Measurements from ENCODE around the gene ICAM3. TPM values are rescaled to one million over a fixed set of nuclear protein-coding genes. Genes with fewer than 3 reads are reported as not detected.

Gene ICAM3
- total RNA-seq, 2 experiments from 2014 or later, result 125 to 132 TPM

- Mint-ChIP-seq H3K27ac (peak overlapping the region; percentile 24), H3K4me3 (peak overlapping the region; percentile 68), H3K27me3 (peaks cover 56% of the 10 kb centered on the region), H3K36me3 (peaks cover 29% of the 10 kb centered on the region), H3K4me1 (ENCODE audit: low read depth) (peaks cover 68% of the 10 kb centered on the region), H3K9me3 (no peaks in the 10 kb centered on the region)
- CTCF ChIA-PET, result interaction anchor here (0.6 to 6.5 kb wide), 10 partner anchors 10 to 168 kb away, joined by 3 to 57 read pairs (median 6); partner anchors contain the start of genes CDC37 and ICAM1
- intact Hi-C loops (cut with micrococcal nuclease), result loop anchor here (1.0 kb wide), 1 partner anchor 19 kb away; no protein-coding TSS in a partner anchor
- peak; percentile 66 for DNase-seq
- POLR2A ChIA-PET, result interaction anchor here (1.5 to 4.0 kb wide), 2 partner anchors 18 to 30 kb away, joined by 5 to 47 read pairs; partner anchors contain the start of gene ICAM1
Observed at GRCh38 chr19:10288662-10289166, 50.7 kb downstream of the ICAM3 start.

DNA sequence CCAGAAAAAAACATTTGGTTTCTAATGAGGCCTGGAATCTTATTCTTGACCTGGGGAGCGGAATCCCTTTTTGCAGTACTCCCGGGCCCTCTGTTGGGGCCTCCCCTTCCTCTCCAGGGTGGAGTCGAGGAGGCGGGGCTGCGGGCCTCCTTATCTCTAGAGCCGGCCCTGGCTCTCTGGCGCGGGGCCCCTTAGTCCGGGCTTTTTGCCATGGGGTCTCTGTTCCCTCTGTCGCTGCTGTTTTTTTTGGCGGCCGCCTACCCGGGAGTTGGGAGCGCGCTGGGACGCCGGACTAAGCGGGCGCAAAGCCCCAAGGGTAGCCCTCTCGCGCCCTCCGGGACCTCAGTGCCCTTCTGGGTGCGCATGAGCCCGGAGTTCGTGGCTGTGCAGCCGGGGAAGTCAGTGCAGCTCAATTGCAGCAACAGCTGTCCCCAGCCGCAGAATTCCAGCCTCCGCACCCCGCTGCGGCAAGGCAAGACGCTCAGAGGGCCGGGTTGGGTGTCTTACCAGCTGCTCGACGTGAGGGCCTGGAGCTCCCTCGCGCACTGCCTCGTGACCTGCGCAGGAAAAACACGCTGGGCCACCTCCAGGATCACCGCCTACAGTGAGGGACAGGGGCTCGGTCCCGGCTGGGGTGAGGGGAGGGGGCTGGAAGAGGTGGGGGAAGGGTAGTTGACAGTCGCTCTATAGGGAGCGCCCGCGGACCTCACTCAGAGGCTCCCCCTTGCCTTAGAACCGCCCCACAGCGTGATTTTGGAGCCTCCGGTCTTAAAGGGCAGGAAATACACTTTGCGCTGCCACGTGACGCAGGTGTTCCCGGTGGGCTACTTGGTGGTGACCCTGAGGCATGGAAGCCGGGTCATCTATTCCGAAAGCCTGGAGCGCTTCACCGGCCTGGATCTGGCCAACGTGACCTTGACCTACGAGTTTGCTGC lies 52.4 kb downstream of the ICAM3 start, which contains the start of gene ICAM4:
Gene ICAM4 (plus strand): TSS at position 153 of the 935 bp plus-strand sequence. CDS start 58 bp downstream, at position 211.
- intact Hi-C loops (cut with micrococcal nuclease), result loop anchor here (1.0 kb wide), 1 partner anchor 17 kb away; no protein-coding TSS in a partner anchor
- ChIA-PET CTCF (interaction anchor here (1.3 to 6.5 kb wide), 6 partner anchors 9 to 102 kb away, joined by 3 to 57 read pairs (median 9); partner anchors contain the start of gene ICAM1), POLR2A (interaction anchor here (1.2 to 4.0 kb wide), 2 partner anchors 9 to 16 kb away, joined by 3 to 47 read pairs; partner anchors contain the start of gene ICAM1)
- DNase-seq, result peak; percentile 55
- H3K4me3 Mint-ChIP-seq, result no peak within 1 kb of the TSS
- peaks cover 40% of the 10 kb centered on the region for H3K27me3 Mint-ChIP-seq
- H3K4me1 Mint-ChIP-seq (ENCODE audit: low read depth), result peaks cover 56% of the 10 kb centered on the region
- H3K36me3 Mint-ChIP-seq, result peaks cover 35% of the 10 kb centered on the region
- no peak within 1 kb of the TSS for H3K27ac Mint-ChIP-seq
- H3K9me3 Mint-ChIP-seq, result no peaks in the 10 kb centered on the region

GRCh38 chr19:10285393-10285792 lies 54.0 kb downstream of the ICAM3 start:
- no peak for DNase-seq
- CTCF ChIA-PET, result interaction anchor here (1.1 to 5.8 kb wide), 4 partner anchors 11 to 103 kb away, joined by 3 to 57 read pairs (median 8); partner anchors contain the start of gene ICAM1
- intact Hi-C loops (cut with micrococcal nuclease), result no loop called here
- Mint-ChIP-seq H3K27me3 (peaks cover 25% of the 10 kb centered on the region), H3K36me3 (peaks cover 41% of the 10 kb centered on the region), H3K9me3 (no peaks in the 10 kb centered on the region), H3K4me3 (no peak overlapping the region), H3K27ac (no peak overlapping the region), H3K4me1 (ENCODE audit: low read depth) (peaks cover 42% of the 10 kb centered on the region)
- POLR2A ChIA-PET, result interaction anchor here (1.4 kb wide), 1 partner anchor 14 kb away, joined by 12 read pairs; the partner anchor contains the start of gene ICAM1

DNA sequence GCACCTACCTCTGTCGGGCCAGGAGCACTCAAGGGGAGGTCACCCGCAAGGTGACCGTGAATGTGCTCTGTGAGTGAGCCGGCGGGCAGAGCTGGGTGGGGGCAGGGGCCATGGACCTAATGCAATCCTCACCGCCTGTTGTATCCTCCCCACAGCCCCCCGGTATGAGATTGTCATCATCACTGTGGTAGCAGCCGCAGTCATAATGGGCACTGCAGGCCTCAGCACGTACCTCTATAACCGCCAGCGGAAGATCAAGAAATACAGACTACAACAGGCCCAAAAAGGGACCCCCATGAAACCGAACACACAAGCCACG lies 54.5 kb downstream of the ICAM3 start:
- Mint-ChIP-seq H3K9me3 (no peaks in the 10 kb centered on the region), H3K27ac (no peak overlapping the region), H3K4me3 (no peak overlapping the region), H3K36me3 (peaks cover 43% of the 10 kb centered on the region), H3K27me3 (peaks cover 21% of the 10 kb centered on the region), H3K4me1 (ENCODE audit: low read depth) (peaks cover 39% of the 10 kb centered on the region)
- intact Hi-C loops (cut with micrococcal nuclease), result no loop called here
- ChIA-PET POLR2A (no interaction called here), CTCF (interaction anchor here (5.8 kb wide), 1 partner anchor 14 kb away, joined by 57 read pairs; the partner anchor contains the start of gene ICAM1)
- DNase-seq, result no peak

DNA sequence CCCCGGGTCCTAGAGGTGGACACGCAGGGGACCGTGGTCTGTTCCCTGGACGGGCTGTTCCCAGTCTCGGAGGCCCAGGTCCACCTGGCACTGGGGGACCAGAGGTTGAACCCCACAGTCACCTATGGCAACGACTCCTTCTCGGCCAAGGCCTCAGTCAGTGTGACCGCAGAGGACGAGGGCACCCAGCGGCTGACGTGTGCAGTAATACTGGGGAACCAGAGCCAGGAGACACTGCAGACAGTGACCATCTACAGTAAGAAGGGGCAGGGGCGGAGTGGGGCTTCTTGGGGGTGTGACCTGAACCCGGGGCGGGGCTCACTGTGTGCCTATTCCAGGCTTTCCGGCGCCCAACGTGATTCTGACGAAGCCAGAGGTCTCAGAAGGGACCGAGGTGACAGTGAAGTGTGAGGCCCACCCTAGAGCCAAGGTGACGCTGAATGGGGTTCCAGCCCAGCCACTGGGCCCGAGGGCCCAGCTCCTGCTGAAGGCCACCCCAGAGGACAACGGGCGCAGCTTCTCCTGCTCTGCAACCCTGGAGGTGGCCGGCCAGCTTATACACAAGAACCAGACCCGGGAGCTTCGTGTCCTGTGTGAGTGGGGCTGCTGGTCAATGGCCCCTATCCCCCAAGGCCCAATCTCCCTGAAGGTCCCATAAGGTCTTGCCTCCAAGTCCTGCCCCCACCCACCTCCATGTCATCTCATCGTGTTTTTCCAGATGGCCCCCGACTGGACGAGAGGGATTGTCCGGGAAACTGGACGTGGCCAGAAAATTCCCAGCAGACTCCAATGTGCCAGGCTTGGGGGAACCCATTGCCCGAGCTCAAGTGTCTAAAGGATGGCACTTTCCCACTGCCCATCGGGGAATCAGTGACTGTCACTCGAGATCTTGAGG lies 55.1 kb downstream of the ICAM3 start:
- Mint-ChIP-seq H3K4me1 (ENCODE audit: low read depth) (peaks cover 39% of the 10 kb centered on the region), H3K27me3 (peaks cover 20% of the 10 kb centered on the region), H3K36me3 (peaks cover 47% of the 10 kb centered on the region), H3K27ac (no peak overlapping the region), H3K9me3 (no peaks in the 10 kb centered on the region), H3K4me3 (no peak overlapping the region)
- no peak for DNase-seq
- intact Hi-C loops (cut with micrococcal nuclease), result no loop called here
- POLR2A ChIA-PET, result interaction anchor here (0.6 kb wide), 1 partner anchor 45 kb away, joined by 4 read pairs; no protein-coding TSS in a partner anchor
- CTCF ChIA-PET, result interaction anchor here (5.8 kb wide), 1 partner anchor 14 kb away, joined by 57 read pairs; the partner anchor contains the start of gene ICAM1

Other genes starting within 250 kb of the ICAM3 start
- gene ANGPTL6, start 236.9 kb downstream of the ICAM3 start, total RNA-seq, result 10 to 100 TPM; 11.8 to 12.4 TPM
- 100 to 1,000 TPM in 1 of 2 experiments, 10 to 100 TPM in 1; 99.2 to 107 TPM for gene PPAN, start 233.3 kb downstream of the ICAM3 start, total RNA-seq
- gene P2RY11, start 227.9 kb downstream of the ICAM3 start, total RNA-seq, result 10 to 100 TPM; 28.4 to 29.6 TPM
- gene EIF3G, start 219.7 kb downstream of the ICAM3 start, total RNA-seq, result 100 to 1,000 TPM; 218 to 245 TPM
- gene DNMT1, start 144.7 kb downstream of the ICAM3 start, total RNA-seq, result 100 to 1,000 TPM; 356 to 357 TPM
- gene S1PR2, start 108.3 kb downstream of the ICAM3 start, total RNA-seq, result 1 to 10 TPM; 9.4 to 9.8 TPM
- gene MRPL4, start 87.4 kb downstream of the ICAM3 start, total RNA-seq, result 100 to 1,000 TPM; 106 to 115 TPM
- 10 to 100 TPM; 45.2 to 46.4 TPM for gene ICAM1, start 68.5 kb downstream of the ICAM3 start, total RNA-seq
- under 1 TPM; 0.34 to 0.59 TPM for gene ICAM4, start 52.7 kb downstream of the ICAM3 start, total RNA-seq
- gene ICAM5, start 49.7 kb downstream of the ICAM3 start, total RNA-seq, result 1 to 10 TPM; 1.1 to 1.3 TPM
- 1 to 10 TPM in 1 of 2 experiments, under 1 TPM in 1; 0.85 to 2.0 TPM for gene ZGLP1, start 29.8 kb downstream of the ICAM3 start, total RNA-seq
- gene FDX2, start 23.6 kb downstream of the ICAM3 start, total RNA-seq, result 10 to 100 TPM in 1 of 2 experiments, 1 to 10 TPM in 1; 9.9 to 12.2 TPM
- gene RAVER1, start 6.1 kb downstream of the ICAM3 start, total RNA-seq, result 10 to 100 TPM; 81.5 to 85.0 TPM
- gene TYK2, start 40.9 kb upstream of the ICAM3 start, total RNA-seq, result 100 to 1,000 TPM; 168 to 186 TPM
- 100 to 1,000 TPM; 189 to 207 TPM for gene CDC37, start 63.9 kb upstream of the ICAM3 start, total RNA-seq
- gene PDE4A, start 80.9 kb upstream of the ICAM3 start, total RNA-seq, result 10 to 100 TPM; 15.7 to 17.5 TPM
- 10 to 100 TPM; 68.0 to 71.0 TPM for gene KEAP1, start 163.7 kb upstream of the ICAM3 start, total RNA-seq
- under 1 TPM; 0.12 to 0.40 TPM for gene S1PR5, start 177.8 kb upstream of the ICAM3 start, total RNA-seq
- gene ATG4D, start 204.3 kb upstream of the ICAM3 start, total RNA-seq, result 10 to 100 TPM; 23.8 to 26.7 TPM
- 10 to 100 TPM; 46.2 to 52.3 TPM for gene KRI1, start 226.4 kb upstream of the ICAM3 start, total RNA-seq
- 10 to 100 TPM; 68.6 to 68.8 TPM for gene CDKN2D, start 229.4 kb upstream of the ICAM3 start, total RNA-seq
- not detected for gene AP1M2, start 247.7 kb upstream of the ICAM3 start, total RNA-seq